ENCODE results near the gene QKI.

GRCh38 chr6:163577404-163577803 lies 162.9 kb downstream of the QKI start:
- TF ChIP-seq POLR2A (IDR thresholded peaks at IDR 0.05) (no peak), POLR2AphosphoS5 (IDR thresholded peaks at IDR 0.05) (no peak), EP300 (IDR thresholded peaks at IDR 0.05) (no peak)
- TF ChIP-seq, protein P1, sequence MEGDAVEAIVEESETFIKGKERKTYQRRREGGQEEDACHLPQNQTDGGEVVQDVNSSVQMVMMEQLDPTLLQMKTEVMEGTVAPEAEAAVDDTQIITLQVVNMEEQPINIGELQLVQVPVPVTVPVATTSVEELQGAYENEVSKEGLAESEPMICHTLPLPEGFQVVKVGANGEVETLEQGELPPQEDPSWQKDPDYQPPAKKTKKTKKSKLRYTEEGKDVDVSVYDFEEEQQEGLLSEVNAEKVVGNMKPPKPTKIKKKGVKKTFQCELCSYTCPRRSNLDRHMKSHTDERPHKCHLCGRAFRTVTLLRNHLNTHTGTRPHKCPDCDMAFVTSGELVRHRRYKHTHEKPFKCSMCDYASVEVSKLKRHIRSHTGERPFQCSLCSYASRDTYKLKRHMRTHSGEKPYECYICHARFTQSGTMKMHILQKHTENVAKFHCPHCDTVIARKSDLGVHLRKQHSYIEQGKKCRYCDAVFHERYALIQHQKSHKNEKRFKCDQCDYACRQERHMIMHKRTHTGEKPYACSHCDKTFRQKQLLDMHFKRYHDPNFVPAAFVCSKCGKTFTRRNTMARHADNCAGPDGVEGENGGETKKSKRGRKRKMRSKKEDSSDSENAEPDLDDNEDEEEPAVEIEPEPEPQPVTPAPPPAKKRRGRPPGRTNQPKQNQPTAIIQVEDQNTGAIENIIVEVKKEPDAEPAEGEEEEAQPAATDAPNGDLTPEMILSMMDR (IDR thresholded peaks at IDR 0.05), result no peak
